ENCODE data around the gene SCRT2. TPM values are rescaled to one million over a fixed set of nuclear protein-coding genes. Genes with fewer than 3 reads are reported as not detected.

SCRT2 gene
- polyA plus RNA-seq, 1 of the 3 experiments (the other 2 are of a cell fraction): not detected

- H3F3A ChIP-seq (replicated peaks; ENCODE audit: insufficient read depth): no peaks in the 10 kb centered on the region
- no peaks in the 10 kb centered on the region for H3K9me3 ChIP-seq
- no peaks in the 10 kb centered on the region; the same call in 1 of the 2 replicates for H3K27me3 ChIP-seq (ENCODE audit: insufficient read depth)
- CTCF ChIA-PET: interaction anchor here (0.9 to 1.2 kb wide), 2 partner anchors 15 to 19 kb away, joined by 3 to 4 read pairs; no protein-coding TSS in a partner anchor
- H2AFZ ChIP-seq (ENCODE audit: low read depth): no peak overlapping the region
- POLR2A ChIA-PET: no interaction called here
- H3K4me1 ChIP-seq (ENCODE audit: control insufficient read depth in 1 of 2, insufficient read depth in 2 of 2, low read depth in 1 of 2, low read length in 1 of 2): no peaks in the 10 kb centered on the region
- no peaks in the 10 kb centered on the region for H4K20me1 ChIP-seq (ENCODE audit: insufficient read depth)
- no peak overlapping the region for H3K4me2 ChIP-seq
- H3K79me2 ChIP-seq (ENCODE audit: insufficient read depth): no peaks in the 10 kb centered on the region
- DNase-seq: no peak
- no peaks in the 10 kb centered on the region for H3K36me3 ChIP-seq (replicated peaks in 1 of 2; ENCODE audit: control insufficient read depth in 1 of 2, insufficient read depth in 2 of 2, low read length in 1 of 2)
- no peak overlapping the region for H3K27ac ChIP-seq (ENCODE audit: low read depth in 2 of 2, low read length in 1 of 2)
- no peak overlapping the region for H3K9ac ChIP-seq
- no peak overlapping the region for H3K4me3 ChIP-seq (ENCODE audit: low read depth in 2 of 2, low read length in 1 of 2)
- TF ChIP-seq EZH2phosphoT487 (IDR thresholded peaks at IDR 0.05; ENCODE audit: borderline replicate concordance, low read depth): no peak
- no peak for TF ChIP-seq RAD21 (IDR thresholded peaks at IDR 0.05; ENCODE audit: low read length)
- no peak for TF ChIP-seq RXRA (IDR thresholded peaks at IDR 0.05; ENCODE audit: borderline replicate concordance, low read depth)
- TF ChIP-seq REST (IDR thresholded peaks at IDR 0.05; ENCODE audit: low read depth, low read length): no peak
- no peak for TF ChIP-seq CHD2 (IDR thresholded peaks at IDR 0.05; ENCODE audit: low read length, partially characterized antibody)
- no peak for TF ChIP-seq SMC3 (IDR thresholded peaks at IDR 0.05; ENCODE audit: low read depth, low read length)
- TF ChIP-seq, protein P1, sequence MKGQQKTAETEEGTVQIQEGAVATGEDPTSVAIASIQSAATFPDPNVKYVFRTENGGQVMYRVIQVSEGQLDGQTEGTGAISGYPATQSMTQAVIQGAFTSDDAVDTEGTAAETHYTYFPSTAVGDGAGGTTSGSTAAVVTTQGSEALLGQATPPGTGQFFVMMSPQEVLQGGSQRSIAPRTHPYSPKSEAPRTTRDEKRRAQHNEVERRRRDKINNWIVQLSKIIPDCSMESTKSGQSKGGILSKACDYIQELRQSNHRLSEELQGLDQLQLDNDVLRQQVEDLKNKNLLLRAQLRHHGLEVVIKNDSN (IDR thresholded peaks at IDR 0.05; ENCODE audit: borderline replicate concordance, low read depth): no peak
- TF ChIP-seq NRF1 (IDR thresholded peaks at IDR 0.05; ENCODE audit: low read depth, low read length): no peak
- no peak for TF ChIP-seq RCOR1 (IDR thresholded peaks at IDR 0.05; ENCODE audit: low read length)
- TF ChIP-seq YY1 (IDR thresholded peaks at IDR 0.05; ENCODE audit: low read depth): no peak
- no peak for TF ChIP-seq RFX5 (IDR thresholded peaks at IDR 0.05; ENCODE audit: low read length)
- TF ChIP-seq ELF1 (IDR thresholded peaks at IDR 0.05): no peak
- no peak for TF ChIP-seq MEF2A (IDR thresholded peaks at IDR 0.05; ENCODE audit: borderline replicate concordance, low read depth)
- TF ChIP-seq, protein P2, sequence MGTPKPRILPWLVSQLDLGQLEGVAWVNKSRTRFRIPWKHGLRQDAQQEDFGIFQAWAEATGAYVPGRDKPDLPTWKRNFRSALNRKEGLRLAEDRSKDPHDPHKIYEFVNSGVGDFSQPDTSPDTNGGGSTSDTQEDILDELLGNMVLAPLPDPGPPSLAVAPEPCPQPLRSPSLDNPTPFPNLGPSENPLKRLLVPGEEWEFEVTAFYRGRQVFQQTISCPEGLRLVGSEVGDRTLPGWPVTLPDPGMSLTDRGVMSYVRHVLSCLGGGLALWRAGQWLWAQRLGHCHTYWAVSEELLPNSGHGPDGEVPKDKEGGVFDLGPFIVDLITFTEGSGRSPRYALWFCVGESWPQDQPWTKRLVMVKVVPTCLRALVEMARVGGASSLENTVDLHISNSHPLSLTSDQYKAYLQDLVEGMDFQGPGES (IDR thresholded peaks at IDR 0.05; ENCODE audit: low read depth, low read length): no peak
- no peak for TF ChIP-seq GATA2 (CRISPR knock-in tag; IDR thresholded peaks at IDR 0.05)
- no peaks in the 10 kb centered on the region for H3K9me2 ChIP-seq
- WGBS (ENCODE audit: low lambda C conversion rate): 16% methylated on average over 2 of the region's 2 CpGs
These were observed 49.0 kb downstream of the SCRT2 start for GRCh38 chr20:626579-626978.

Measured in SK-N-SH (cell line).